Esophagus squamous epithelium (tissue), 5 donors: ENCODE measurements around the gene MUC4. TPM values are rescaled to one million over a fixed set of nuclear protein-coding genes. Genes with fewer than 3 reads are reported as not detected.
"Not testable (repeated sequence)": the region's sequence is repeated elsewhere in the genome, so short reads cannot be mapped to it uniquely, and the experiment has no call there.

Experiments used
- DNase-seq: peaks from one replicate; lab custom pipeline; 2025; lab: John Stamatoyannopoulos, UW
- H3K27ac ChIP-seq, 4 donors: fragments of 200-600 bp; sonication (generic); one replicate each; pipeline ENCODE4 v1.5.1; 2016 to 2019; ENCODE audit warnings: mild to moderate bottlenecking in 1 of 4
- H3K27me3 ChIP-seq, 4 donors: fragments of 200-600 bp; sonication (generic); 1 replicate in 3 of 4; 2 replicates in 1 of 4; pipeline versions ENCODE4 v1.5.1 to v1.6.0; 2017 to 2021; ENCODE audit warnings: antibody characterized with exemption in 1 of 4
- H3K36me3 ChIP-seq, 3 donors: fragments of 200-600 bp; sonication (generic); one replicate each; pipeline ENCODE4 v1.5.1; 2016 to 2019
- H3K4me1 ChIP-seq, 3 donors: fragments of 200-600 bp; sonication (generic); one replicate each; pipeline ENCODE4 v1.5.1; 2017 to 2019
- H3K4me3 ChIP-seq, 4 donors: fragments of 200-600 bp; sonication (generic); 1 replicate in 3 of 4; 2 replicates in 1 of 4; pipeline ENCODE4 v1.5.1; 2016 to 2019; ENCODE audit warnings: mild to moderate bottlenecking in 2 of 4, moderate library complexity in 1 of 4
- H3K9me3 ChIP-seq, 3 donors: fragments of 200-600 bp; sonication (generic); one replicate each; pipeline ENCODE4 v1.5.1; 2016 to 2019
- CTCF ChIP-seq, 6 experiments: fragments of 450-650 bp in 4 of 6; fragments of 200-600 bp in 2 of 6; sonication (generic) in 2 of 6; IDR thresholded peaks; one replicate each; pipeline ENCODE4 v1.5.1; 2016 to 2019; ENCODE audit warnings: antibody characterized with exemption in 6 of 6, mild to moderate bottlenecking in 4 of 6, moderate library complexity in 4 of 6
- POLR2A ChIP-seq, 4 donors: fragments of 450-650 bp; IDR thresholded peaks; one replicate each; pipeline ENCODE4 v1.6.1; 2017; ENCODE audit warnings: antibody characterized with exemption in 4 of 4, mild to moderate bottlenecking in 4 of 4, moderate library complexity in 3 of 4
- WGBS, 2 donors: methylation state at CpG; one replicate each; pipeline ENCODE4 v1.1.5; 2018; 5-methylcytosine and 5-hydroxymethylcytosine counted together
- intact Hi-C: fragments of 100-400 bp; cut with DNase I; formaldehyde crosslinking; loops from one replicate; pipeline ENCODE4 v1.15.0; 2022
- total RNA-seq, 4 donors: library from RNA; depleted of rRNA; stranded (reverse); fragments of >200 nt; gene quantifications; one replicate each; pipeline ENCODE4 v1.1.0, GENCODE V29; 2016
- donor health status: DM: yes; HTN: yes; CAD: no.

The MUC4 gene
- total RNA-seq, 4 donors from 2014 or later: 11.1 to 51.6 (median 32.2) TPM

GRCh38 chr3:195751560-195751959 lies 60.2 kb downstream of the MUC4 start:
- Histone ChIP-seq H3K4me3 (no peak overlapping the region), H3K36me3 (no peaks in the 10 kb centered on the region), H3K27ac (no peak overlapping the region), H3K4me1 (peaks cover 0 to 7% (median 0%) of the 10 kb centered on the region in 3 donors), H3K9me3 (no peaks in the 10 kb centered on the region), H3K27me3 (peaks cover 0 to 54% (median 3%) of the 10 kb centered on the region in 4 donors)
- intact Hi-C loops: no loop called here
- TF ChIP-seq CTCF (IDR thresholded peaks at IDR 0.05): no peak
- TF ChIP-seq POLR2A (IDR thresholded peaks at IDR 0.05): no peak
- WGBS, 2 donors: 71 to 75% methylated on average over 3 to 7 of the region's 7 CpGs
- DNase-seq: no peak

GRCh38 chr3:195750797-195751520 lies 60.8 kb downstream of the MUC4 start:
- Histone ChIP-seq H3K27ac (no peak overlapping the region), H3K4me1 (peaks cover 0 to 7% (median 0%) of the 10 kb centered on the region in 3 donors), H3K4me3 (no peak overlapping the region), H3K27me3 (peaks cover 0 to 48% (median 3%) of the 10 kb centered on the region in 4 donors), H3K36me3 (no peaks in the 10 kb centered on the region), H3K9me3 (no peaks in the 10 kb centered on the region)
- no peak for TF ChIP-seq CTCF (IDR thresholded peaks at IDR 0.05)
- TF ChIP-seq POLR2A (IDR thresholded peaks at IDR 0.05): no peak
- DNase-seq: no peak
- WGBS, 2 donors: 72 to 79% methylated on average over 8 to 18 of the region's 30 CpGs
- intact Hi-C loops: no loop called here

GRCh38 chr3:195749101-195749500 lies 62.6 kb downstream of the MUC4 start:
- 73% methylated on average over 5 of the region's 5 CpGs for WGBS, 2 donors
- H3K9me3 ChIP-seq, DNase-seq, H3K4me3 ChIP-seq, H3K27ac ChIP-seq, intact Hi-C loops, H3K36me3 ChIP-seq, H3K4me1 ChIP-seq: not testable (repeated sequence)
- H3K27me3 ChIP-seq: peaks cover 0 to 44% (median 3%) of the 10 kb centered on the region in 4 donors

- H3K36me3 ChIP-seq: no peaks in the 10 kb centered on the region
- no peak for DNase-seq
- intact Hi-C loops: no loop called here
- WGBS, 2 donors: 93 to 98% methylated on average over 9 to 11 of the region's 11 CpGs
- H3K27me3 ChIP-seq: peaks cover 0 to 40% (median 3%) of the 10 kb centered on the region in 4 donors
- no peaks in the 10 kb centered on the region for H3K9me3 ChIP-seq
- no peak overlapping the region for H3K4me3 ChIP-seq
- H3K4me1 ChIP-seq: peaks cover 0 to 7% (median 0%) of the 10 kb centered on the region in 3 donors
- TF ChIP-seq CTCF (IDR thresholded peaks at IDR 0.05): no peak
- no peak for TF ChIP-seq POLR2A (IDR thresholded peaks at IDR 0.05)
- no peak overlapping the region for H3K27ac ChIP-seq
Measured at GRCh38 chr3:195748661-195749060, 63.1 kb downstream of the MUC4 start.

GRCh38 chr3:195746751-195747150 lies 65.0 kb downstream of the MUC4 start:
- H3K27me3 ChIP-seq: peaks cover 0 to 28% (median 3%) of the 10 kb centered on the region in 4 donors
- TF ChIP-seq POLR2A (IDR thresholded peaks at IDR 0.05) (no peak), CTCF (IDR thresholded peaks at IDR 0.05) (no peak)
- H3K27ac ChIP-seq: no peak overlapping the region
- intact Hi-C loops: no loop called here
- no peak overlapping the region for H3K4me3 ChIP-seq
- peaks cover 0 to 7% (median 0%) of the 10 kb centered on the region in 3 donors for H3K4me1 ChIP-seq
- no peaks in the 10 kb centered on the region for H3K9me3 ChIP-seq
- 86 to 90% methylated on average over 7 of the region's 9 CpGs for whole genome bisulfite sequencing, 2 donors
- H3K36me3 ChIP-seq: no peaks in the 10 kb centered on the region
- no peak for DNase-seq
